Stimulated activated CD4-positive, alpha-beta T cell treated with anti-CD3 and anti-CD28 coated beads, Interleukin-2, amount 100 ng/mL, for 24 hours (primary cell): ENCODE data around the gene LRP8.
"Not testable (repeated sequence)": the region's sequence is repeated elsewhere in the genome, so short reads cannot be mapped to it uniquely, and the experiment has no call there.

Source experiments
- DNase-seq, 2 donors: peaks; one replicate each; pipeline ENCODE4 v3.0.0-alpha.2; 2020

The LRP8 gene

GRCh38 chr1:53206735-53207379 is 121.0 kb downstream of the LRP8 start:
- DNase-seq = no peak

- DNase-seq = not testable (repeated sequence)
Measured at GRCh38 chr1:53206083-53206685, 121.7 kb downstream of the LRP8 start.

GRCh38 chr1:53205496-53205895 is 122.4 kb downstream of the LRP8 start:
- not testable (repeated sequence) for DNase-seq

GRCh38 chr1:53203466-53203865 is 124.4 kb downstream of the LRP8 start:
- no peak for DNase-seq

- no peak for DNase-seq
Measured at GRCh38 chr1:53198241-53198651, 129.6 kb downstream of the LRP8 start.

GRCh38 chr1:53197291-53198200 is 130.3 kb downstream of the LRP8 start:
- no peak for DNase-seq

GRCh38 chr1:53196485-53197290 is 131.2 kb downstream of the LRP8 start, which contains the start of gene CPT2:
Gene CPT2 (plus strand): TSS chr1:53196824. CDS start chr1:53196944, 120 bp downstream.
- peak; percentile 92 to 95 for DNase-seq

- no peak for DNase-seq
Measured at GRCh38 chr1:53196017-53196484, 131.8 kb downstream of the LRP8 start.

GRCh38 chr1:53195246-53196016 is 132.4 kb downstream of the LRP8 start:
- DNase-seq = no peak
